Natural killer cell (primary cell): Measurements from ENCODE around the gene PEAK1. TPM values are rescaled to one million over a fixed set of nuclear protein-coding genes. Genes with fewer than 3 reads are reported as not detected.

Experiments
- ATAC-seq, 3 donors: fragments of 150-1000 bp in 2 of 3; fragments of 200-7000 bp in 1 of 3; cut with Tn5 transposase; 1 replicate in 1 of 3; 2 replicates in 2 of 3; pipeline ENCODE4 v1.10.0; 2021; ENCODE audit warnings: mild to moderate bottlenecking in 2 of 3, moderate library complexity in 2 of 3
- DNase-seq, 2 donors: peaks; one replicate each; pipeline versions ENCODE4 v3.0.0 to v3.0.0-alpha.2; 2013 to 2021; ENCODE audit warnings: mixed read lengths in 1 of 2
- H3K27ac ChIP-seq: one replicate; pipeline ENCODE4 v1.5.1; 2013; ENCODE audit warnings: mild to moderate bottlenecking, low read length
- H3K27me3 ChIP-seq: one replicate; pipeline ENCODE4 v1.6.1; 2013; ENCODE audit warnings: low read length; ENCODE audit not compliant: control insufficient read depth, insufficient read depth
- H3K36me3 ChIP-seq: one replicate; pipeline ENCODE4 v1.6.1; 2013; ENCODE audit warnings: low read length; ENCODE audit not compliant: control insufficient read depth, insufficient read depth
- H3K4me1 ChIP-seq: one replicate; pipeline ENCODE4 v1.6.1; 2013; ENCODE audit warnings: low read length; ENCODE audit not compliant: control insufficient read depth, insufficient read depth
- H3K4me3 ChIP-seq: one replicate; pipeline ENCODE4 v1.5.1; 2013; ENCODE audit warnings: low read length
- H3K9me3 ChIP-seq: one replicate; pipeline ENCODE4 v1.6.1; 2013; ENCODE audit warnings: low read length; ENCODE audit not compliant: control insufficient read depth, insufficient read depth
- H3K27ac Mint-ChIP-seq, 2 donors: one replicate each; pipeline ENCODE4 v1.8.0; 2022; ENCODE audit warnings: mild to moderate bottlenecking in 2 of 2, mixed read lengths in 2 of 2, moderate library complexity in 1 of 2
- H3K27me3 Mint-ChIP-seq, 2 donors: one replicate each; pipeline ENCODE4 v1.8.0; 2022; ENCODE audit warnings: low read depth in 2 of 2, mixed read lengths in 2 of 2
- H3K36me3 Mint-ChIP-seq: one replicate; pipeline ENCODE4 v1.8.0; 2022; ENCODE audit warnings: mixed read lengths
- H3K4me1 Mint-ChIP-seq, 2 donors: one replicate each; pipeline ENCODE4 v1.8.0; 2022; ENCODE audit warnings: mixed read lengths in 2 of 2
- H3K4me3 Mint-ChIP-seq: one replicate; pipeline ENCODE4 v1.8.0; 2022; ENCODE audit warnings: mild to moderate bottlenecking, moderate library complexity, mixed read lengths
- H3K9me3 Mint-ChIP-seq, 2 donors: one replicate each; pipeline ENCODE4 v1.8.0; 2022; ENCODE audit warnings: mixed read lengths in 2 of 2
- CTCF ChIP-seq: fragments of 200-600 bp; IDR thresholded peaks from one replicate; pipeline ENCODE4 v1.8.0; 2022; ENCODE audit warnings: antibody characterized with exemption
- WGBS: methylation state at CpG from one replicate; pipeline ENCODE4 v1.1.7; 2013; ENCODE audit warnings: missing lambda C conversion rate; ENCODE audit not compliant: insufficient coverage; 5-methylcytosine and 5-hydroxymethylcytosine counted together
- intact Hi-C: fragments of 100-400 bp; cut with micrococcal nuclease; formaldehyde crosslinking; loops from one replicate; pipeline ENCODE4 v1.14.2; 2022
- total RNA-seq, 4 donors: library from RNA; stranded (reverse); fragments of 120-200 nt in 1 of 4; gene quantifications; one replicate each; pipeline versions ENCODE4 v1.2.3 to v1.2.4, GENCODE V29; 2013 to 2022

PEAK1 gene
- total RNA-seq, 3 donors from 2014 or later (not counting 1 experiment from before 2014, with no cell fraction given) = 59.3 to 73.9 (median 69.1) TPM

GRCh38 chr15:77354063-77354462 lies 65.8 kb downstream of the PEAK1 start:
- Mint-ChIP-seq H3K27me3 (no peaks in the 10 kb centered on the region), H3K27ac (no peak overlapping the region), H3K9me3 (no peaks in the 10 kb centered on the region), H3K4me3 (no peak overlapping the region), H3K4me1 (peaks cover 8 to 20% of the 10 kb centered on the region in 2 donors), H3K36me3 (no peaks in the 10 kb centered on the region)
- Histone ChIP-seq H3K27me3 (no peaks in the 10 kb centered on the region), H3K36me3 (no peaks in the 10 kb centered on the region), H3K4me3 (no peak overlapping the region), H3K4me1 (no peaks in the 10 kb centered on the region), H3K9me3 (no peaks in the 10 kb centered on the region), H3K27ac (no peak overlapping the region)
- TF ChIP-seq CTCF = no peak
- intact Hi-C loops = no loop called here
- no peak for ATAC-seq
- no peak for DNase-seq

- Mint-ChIP-seq H3K4me3 (no peak overlapping the region), H3K27me3 (no peaks in the 10 kb centered on the region), H3K36me3 (no peaks in the 10 kb centered on the region), H3K4me1 (peaks cover 8 to 14% of the 10 kb centered on the region in 2 donors), H3K27ac (no peak overlapping the region), H3K9me3 (no peaks in the 10 kb centered on the region)
- Histone ChIP-seq H3K36me3 (no peaks in the 10 kb centered on the region), H3K4me1 (no peaks in the 10 kb centered on the region), H3K9me3 (no peaks in the 10 kb centered on the region), H3K4me3 (no peak overlapping the region), H3K27ac (no peak overlapping the region), H3K27me3 (no peaks in the 10 kb centered on the region)
- ATAC-seq = no peak
- DNase-seq = no peak
- no peak for TF ChIP-seq CTCF
- WGBS = 96% methylated on average over 4 of the region's 4 CpGs
- intact Hi-C loops = no loop called here
Observed at GRCh38 chr15:77352887-77353286, 67.0 kb downstream of the PEAK1 start.

GRCh38 chr15:77350792-77351191 lies 69.1 kb downstream of the PEAK1 start:
- no peak overlapping the region for H3K4me3 Mint-ChIP-seq
- Histone ChIP-seq H3K27ac (no peak overlapping the region), H3K36me3 (no peaks in the 10 kb centered on the region), H3K4me3 (no peak overlapping the region), H3K27me3 (no peaks in the 10 kb centered on the region), H3K4me1 (no peaks in the 10 kb centered on the region), H3K9me3 (no peaks in the 10 kb centered on the region)
- no peak for TF ChIP-seq CTCF
- ATAC-seq = no peak
- peaks cover 17 to 25% of the 10 kb centered on the region in 2 donors for H3K4me1 Mint-ChIP-seq
- H3K9me3 Mint-ChIP-seq = no peaks in the 10 kb centered on the region
- DNase-seq = no peak
- H3K36me3 Mint-ChIP-seq = no peaks in the 10 kb centered on the region
- intact Hi-C loops = no loop called here
- WGBS = 100% methylated on average over 1 of the region's 1 CpG
- H3K27ac Mint-ChIP-seq = no peak overlapping the region
- no peaks in the 10 kb centered on the region for H3K27me3 Mint-ChIP-seq

- intact Hi-C loops = no loop called here
- H3K27me3 Mint-ChIP-seq = no peaks in the 10 kb centered on the region
- H3K4me1 ChIP-seq = no peaks in the 10 kb centered on the region
- H3K27ac ChIP-seq = no peak overlapping the region
- peaks cover 17 to 25% of the 10 kb centered on the region in 2 donors for H3K4me1 Mint-ChIP-seq
- ATAC-seq (no peak), DNase-seq (no peak)
- H3K4me3 Mint-ChIP-seq = no peak overlapping the region
- peaks cover 7% of the 10 kb centered on the region for H3K36me3 Mint-ChIP-seq
- H3K27me3 ChIP-seq = no peaks in the 10 kb centered on the region
- WGBS = no CpG with 5 or more reads among the region's 2 CpGs
- no peak overlapping the region for H3K27ac Mint-ChIP-seq
- no peak overlapping the region for H3K4me3 ChIP-seq
- TF ChIP-seq CTCF = no peak
- no peaks in the 10 kb centered on the region for H3K36me3 ChIP-seq
- H3K9me3 ChIP-seq = no peaks in the 10 kb centered on the region
- H3K9me3 Mint-ChIP-seq = no peaks in the 10 kb centered on the region
Observed at GRCh38 chr15:77349666-77350065, 70.2 kb downstream of the PEAK1 start.
